Measurements from ENCODE around the gene SMIM35.

SMIM35 gene

GRCh38 chr11:118081241-118081958 lies 5.4 kb downstream of the SMIM35 start:
- DNase-seq (ENCODE audit: low read depth), result no peak
- no peak overlapping the region for H3K4me3 ChIP-seq (ENCODE audit: low read length)
- no peak for TF ChIP-seq CTCF (conservative IDR thresholded peaks at IDR 0.05; ENCODE audit: low read length)

GRCh38 chr11:118080296-118080695 lies 6.5 kb downstream of the SMIM35 start:
- H3K4me3 ChIP-seq (ENCODE audit: low read length), result no peak overlapping the region
- no peak for TF ChIP-seq CTCF (conservative IDR thresholded peaks at IDR 0.05; ENCODE audit: low read length)
- DNase-seq (ENCODE audit: low read depth), result no peak

- no peak for TF ChIP-seq CTCF (conservative IDR thresholded peaks at IDR 0.05; ENCODE audit: low read length)
- H3K4me3 ChIP-seq (ENCODE audit: low read length), result no peak overlapping the region
- DNase-seq (ENCODE audit: low read depth), result no peak
Observed at GRCh38 chr11:118079491-118079890, 7.3 kb downstream of the SMIM35 start.

- DNase-seq (ENCODE audit: low read depth), result no peak
- no peak for TF ChIP-seq CTCF (conservative IDR thresholded peaks at IDR 0.05; ENCODE audit: low read length)
- H3K4me3 ChIP-seq (ENCODE audit: low read length), result no peak overlapping the region
Observed at GRCh38 chr11:118078911-118079411, 7.8 kb downstream of the SMIM35 start.

- no peak for TF ChIP-seq CTCF (conservative IDR thresholded peaks at IDR 0.05; ENCODE audit: low read length)
- DNase-seq (ENCODE audit: low read depth), result no peak
- H3K4me3 ChIP-seq (ENCODE audit: low read length), result no peak within 1 kb of the TSS
Observed at GRCh38 chr11:118076754-118077281, 9.9 kb downstream of the SMIM35 start, which contains the start of gene TMPRSS4. Gene TMPRSS4 (plus strand): TSS chr11:118077078. CDS start chr11:118077303, 225 bp downstream.

- no peak for DNase-seq (ENCODE audit: low read depth)
Observed at GRCh38 chr11:118074785-118075184, 12.0 kb downstream of the SMIM35 start.

More at GRCh38 chr11:118074785-118075184, 12.0 kb downstream of the SMIM35 start:
- TF ChIP-seq CTCF (conservative IDR thresholded peaks at IDR 0.05; ENCODE audit: low read length), result no peak
- no peak overlapping the region for H3K4me3 ChIP-seq (ENCODE audit: low read length)
